ENCODE data around the gene CCDC200. TPM values are rescaled to one million over a fixed set of nuclear protein-coding genes. Genes with fewer than 3 reads are reported as not detected.

The CCDC200 gene
- total RNA-seq, 1 donor from 2014 or later: not detected

- TF ChIP-seq, protein P1, sequence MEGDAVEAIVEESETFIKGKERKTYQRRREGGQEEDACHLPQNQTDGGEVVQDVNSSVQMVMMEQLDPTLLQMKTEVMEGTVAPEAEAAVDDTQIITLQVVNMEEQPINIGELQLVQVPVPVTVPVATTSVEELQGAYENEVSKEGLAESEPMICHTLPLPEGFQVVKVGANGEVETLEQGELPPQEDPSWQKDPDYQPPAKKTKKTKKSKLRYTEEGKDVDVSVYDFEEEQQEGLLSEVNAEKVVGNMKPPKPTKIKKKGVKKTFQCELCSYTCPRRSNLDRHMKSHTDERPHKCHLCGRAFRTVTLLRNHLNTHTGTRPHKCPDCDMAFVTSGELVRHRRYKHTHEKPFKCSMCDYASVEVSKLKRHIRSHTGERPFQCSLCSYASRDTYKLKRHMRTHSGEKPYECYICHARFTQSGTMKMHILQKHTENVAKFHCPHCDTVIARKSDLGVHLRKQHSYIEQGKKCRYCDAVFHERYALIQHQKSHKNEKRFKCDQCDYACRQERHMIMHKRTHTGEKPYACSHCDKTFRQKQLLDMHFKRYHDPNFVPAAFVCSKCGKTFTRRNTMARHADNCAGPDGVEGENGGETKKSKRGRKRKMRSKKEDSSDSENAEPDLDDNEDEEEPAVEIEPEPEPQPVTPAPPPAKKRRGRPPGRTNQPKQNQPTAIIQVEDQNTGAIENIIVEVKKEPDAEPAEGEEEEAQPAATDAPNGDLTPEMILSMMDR (conservative IDR thresholded peaks at IDR 0.05; ENCODE audit: low read depth, low read length): no peak
- H3K4me3 ChIP-seq (ENCODE audit: low read depth, low read length): no peak overlapping the region
- no peak for DNase-seq (ENCODE audit: low read depth)
These were observed 4.2 kb downstream of the CCDC200 start for GRCh38 chr17:43224146-43224705.

- H3K4me3 ChIP-seq (ENCODE audit: low read depth, low read length): no peak overlapping the region
- TF ChIP-seq, protein P1 (conservative IDR thresholded peaks at IDR 0.05; ENCODE audit: low read depth, low read length): no peak
- DNase-seq (ENCODE audit: low read depth): no peak
These were observed 7.8 kb downstream of the CCDC200 start for GRCh38 chr17:43220511-43221125.

DNA sequence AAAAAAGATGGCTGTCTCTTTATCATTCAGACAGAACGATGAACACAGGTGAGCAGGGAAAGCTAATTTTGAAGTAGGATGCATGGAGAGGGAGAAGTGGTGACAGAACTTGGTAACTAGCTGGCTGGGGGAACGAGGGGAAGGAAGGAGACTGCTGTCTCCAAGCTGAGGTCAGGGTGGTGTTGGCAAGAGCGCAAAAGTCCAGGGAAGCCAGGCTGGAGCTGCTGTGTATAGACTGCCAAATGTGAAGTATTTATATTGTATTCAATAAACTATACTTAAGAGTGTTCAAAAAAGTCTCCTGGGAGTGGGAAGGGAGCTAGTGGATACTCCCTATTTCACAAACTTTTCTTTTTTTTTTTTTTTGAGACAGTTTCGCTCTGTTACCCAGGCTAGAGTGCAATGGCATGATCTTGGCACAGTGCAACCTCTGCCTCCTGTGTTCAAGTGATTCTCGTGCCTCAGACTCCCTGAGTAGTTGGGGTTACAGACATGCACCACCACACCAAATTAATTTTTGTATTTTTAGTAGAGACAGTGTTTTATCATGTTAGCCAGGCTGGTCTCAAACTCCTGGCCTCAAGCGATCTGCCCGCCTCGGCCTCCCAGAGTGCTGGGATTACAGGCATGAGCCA, 8.6 kb downstream of the CCDC200 start:
- TF ChIP-seq, protein P1 (conservative IDR thresholded peaks at IDR 0.05; ENCODE audit: low read depth, low read length): no peak
- no peak for DNase-seq (ENCODE audit: low read depth)
- H3K4me3 ChIP-seq (ENCODE audit: low read depth, low read length): no peak overlapping the region

GRCh38 chr17:43219001-43219400, 9.4 kb downstream of the CCDC200 start:
- no peak overlapping the region for H3K4me3 ChIP-seq (ENCODE audit: low read depth, low read length)
- TF ChIP-seq, protein P1 (conservative IDR thresholded peaks at IDR 0.05; ENCODE audit: low read depth, low read length): no peak
- DNase-seq (ENCODE audit: low read depth): no peak

GRCh38 chr17:43217614-43218087, 10.8 kb downstream of the CCDC200 start:
- TF ChIP-seq, protein P1 (conservative IDR thresholded peaks at IDR 0.05; ENCODE audit: low read depth, low read length): no peak
- no peak for DNase-seq (ENCODE audit: low read depth)
- no peak overlapping the region for H3K4me3 ChIP-seq (ENCODE audit: low read depth, low read length)

DNA sequence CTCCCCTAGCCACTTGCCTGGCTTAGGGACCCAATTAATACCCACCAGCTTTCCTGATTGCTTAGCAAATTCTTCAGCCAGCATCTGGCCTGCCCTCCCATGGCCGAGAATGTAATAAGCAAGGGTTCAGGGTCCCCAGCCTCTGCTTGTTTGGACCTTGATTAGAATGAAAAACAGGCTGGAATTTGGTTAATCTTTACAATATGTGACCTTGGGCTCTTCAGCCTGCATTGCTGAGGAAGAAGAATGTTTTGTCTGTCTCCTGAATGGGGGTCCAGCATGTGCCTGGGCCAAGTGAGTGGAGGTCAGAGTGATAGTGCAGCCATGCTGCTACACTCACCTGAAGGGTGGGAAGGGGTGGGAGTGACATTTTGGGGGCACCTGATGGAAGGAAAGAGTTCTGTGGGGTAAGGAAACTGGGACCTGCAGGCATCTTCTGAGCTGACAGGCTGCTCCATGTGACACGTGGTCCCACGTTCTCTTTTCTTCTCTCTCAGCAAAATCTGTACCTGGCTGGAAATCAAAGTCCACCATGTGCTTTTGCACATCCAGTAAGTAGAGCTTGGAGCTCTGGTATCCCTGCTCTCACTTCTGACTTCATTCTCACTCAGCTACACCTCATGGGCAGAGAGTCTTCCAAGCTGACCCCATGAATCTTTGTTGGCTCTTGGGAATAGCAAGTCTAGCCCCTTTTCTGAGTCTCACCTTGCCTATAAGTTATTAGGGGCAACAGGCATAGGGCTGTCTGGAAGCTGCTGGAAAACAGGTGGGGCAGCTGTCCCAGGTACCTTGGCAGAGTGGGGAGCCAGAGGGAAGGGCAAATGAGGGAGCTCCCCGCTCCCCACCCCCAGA, 11.4 kb downstream of the CCDC200 start:
- no peak for DNase-seq (ENCODE audit: low read depth)
- TF ChIP-seq, protein P1 (conservative IDR thresholded peaks at IDR 0.05; ENCODE audit: low read depth, low read length): no peak
- H3K4me3 ChIP-seq (ENCODE audit: low read depth, low read length): no peak overlapping the region

Measured in epithelial cell of proximal tubule (primary cell).